K562 (cell line): ENCODE results near the gene PDE8A. TPM values are rescaled to one million over a fixed set of nuclear protein-coding genes. Genes with fewer than 3 reads are reported as not detected.

ENCODE experiments used
- ATAC-seq: fragments of 200-7000 bp; cut with Tn5 transposase; 3 replicates; pipeline ENCODE4 v1.9.1; 2020; ENCODE audit warnings: moderate library complexity
- BruUV-seq: library from RNA; stranded (reverse); fragments of 400-500 nt; replicated peaks from 2 replicates; lab custom pipeline; 2021; lab: Mats Ljungman, UMichigan
- CTCF ChIA-PET: fragments of 300-600 bp; formaldehyde crosslinking; extraction: SDS; loops from one replicate; lab custom pipeline; 2021; ENCODE audit warnings: low intra/inter-chr PET ratio; lab: Yijun Ruan, JAX
- POLR2A ChIA-PET: fragments of 300-600, 350-650 bp; sonication (Branson Sonifier 250); formaldehyde crosslinking; extraction: SDS; loops from one replicate; lab custom pipeline; 2021; ENCODE audit warnings: antibody characterized with exemption, inconsistent platforms; lab: Yijun Ruan, JAX
- DNase-seq, 4 experiments: peaks; one replicate each; pipeline versions ENCODE4 v3.0.0 to v3.0.0-alpha.2; 2011 to 2018; ENCODE audit warnings: low spot score in 3 of 4, mixed read lengths in 3 of 4; ENCODE audit errors: extremely low read depth in 1 of 4
- FAIRE-seq: peaks from 2 replicates; lab custom pipeline; 2011; peaks lifted over from hg19 to GRCh38; lab: Jason Lieb, UNC
- H2AFZ ChIP-seq: 2 replicates; pipeline ENCODE4 v1.6.0; 2011; ENCODE audit warnings: low read depth, low read length, control low read depth, inconsistent platforms
- H3K27ac ChIP-seq: fragments of 200-600 bp; 3 replicates; pipeline ENCODE4 v1.8.0; 2011; ENCODE audit warnings: low read depth, mild to moderate bottlenecking, control low read depth, inconsistent platforms, low read length, moderate library complexity, mixed read lengths; ENCODE audit errors: extremely low read depth
- H3K27me3 ChIP-seq, 2 experiments: fragments of 300-600 bp in 1 of 2; 2 replicates in 1 of 2; 3 replicates in 1 of 2; pipeline versions ENCODE4 v1.6.0 to v1.8.0; 2011; ENCODE audit warnings: inconsistent platforms in 2 of 2, low read length in 2 of 2, mild to moderate bottlenecking in 1 of 2, mixed read lengths in 1 of 2, moderate library complexity in 1 of 2; ENCODE audit not compliant: control insufficient read depth in 2 of 2, insufficient read depth in 2 of 2
- H3K36me3 ChIP-seq: fragments of 300-600 bp; 3 replicates; pipeline ENCODE4 v1.8.0; 2011; ENCODE audit warnings: mild to moderate bottlenecking, low read length, inconsistent platforms; ENCODE audit not compliant: control insufficient read depth, insufficient read depth
- H3K4me1 ChIP-seq, 2 experiments: fragments of 200-600 bp in 1 of 2; replicated peaks in 1 of 2; 2 replicates in 1 of 2; 3 replicates in 1 of 2; pipeline versions ENCODE4 v1.5.1 to v1.8.0; 2011; ENCODE audit warnings: inconsistent platforms in 2 of 2, low read length in 2 of 2, mild to moderate bottlenecking in 1 of 2, mixed read lengths in 1 of 2, moderate library complexity in 1 of 2; ENCODE audit not compliant: control insufficient read depth in 2 of 2, insufficient read depth in 2 of 2
- H3K4me2 ChIP-seq: 2 replicates; pipeline ENCODE4 v1.6.1; 2011; ENCODE audit warnings: low read length, control low read depth, inconsistent platforms, mixed read lengths; ENCODE audit not compliant: insufficient read depth
- H3K4me3 ChIP-seq: fragments of 200-600 bp; sonication (generic), shearing (Covaris generic); 2 replicates; pipeline ENCODE4 v1.5.1; 2016; ENCODE audit warnings: control low read depth, inconsistent platforms
- H3K79me2 ChIP-seq: fragments of 200-600 bp; 3 replicates; pipeline ENCODE4 v1.8.0; 2011; ENCODE audit warnings: low read length, inconsistent platforms; ENCODE audit not compliant: control insufficient read depth, insufficient read depth
- H3K9ac ChIP-seq, 2 experiments: 2 replicates each; pipeline versions ENCODE4 v1.6.0 to v1.6.1; 2011; ENCODE audit warnings: low read depth in 2 of 2, low read length in 2 of 2, control low read depth in 1 of 2, inconsistent platforms in 1 of 2, mild to moderate bottlenecking in 1 of 2, mixed read lengths in 1 of 2; ENCODE audit not compliant: insufficient read depth in 1 of 2
- H3K9me1 ChIP-seq: one replicate; pipeline ENCODE4 v1.6.0; 2011; ENCODE audit warnings: inconsistent platforms, mild to moderate bottlenecking, low read length, moderate library complexity; ENCODE audit not compliant: control insufficient read depth, insufficient read depth
- H3K9me3 ChIP-seq: replicated peaks from 2 replicates; pipeline ENCODE4 v1.5.1; 2011; ENCODE audit warnings: low read depth, low read length, inconsistent platforms; ENCODE audit not compliant: control insufficient read depth, insufficient read depth
- H4K20me1 ChIP-seq: replicated peaks from 2 replicates; pipeline ENCODE4 v1.6.1; 2011; ENCODE audit warnings: low read length, inconsistent platforms, mixed read lengths; ENCODE audit not compliant: control insufficient read depth, insufficient read depth
- CSDE1 ChIP-seq, 2 experiments: fragments of 450-650 bp; IDR thresholded peaks; 2 replicates each; pipeline ENCODE4 v1.6.1; 2016; ENCODE audit warnings: mild to moderate bottlenecking in 1 of 2
- CTCF ChIP-seq, 3 experiments: IDR thresholded peaks in 2 of 3; conservative IDR thresholded peaks in 1 of 3; 2 replicates each; pipeline ENCODE4 v1.5.1; 2011 to 2012; ENCODE audit warnings: low read length in 3 of 3, mild to moderate bottlenecking in 3 of 3, control low read depth in 2 of 3, improper control_type of control experiment in 1 of 3, inconsistent platforms in 1 of 3, low read depth in 1 of 3, mixed read lengths in 1 of 3, moderate library complexity in 1 of 3; ENCODE audit not compliant: insufficient read depth in 2 of 3
- ETV1 ChIP-seq: fragments of 450-650 bp; conservative IDR thresholded peaks from 2 replicates; pipeline ENCODE4 v1.6.1; 2016; ENCODE audit warnings: missing genetic modification characterization, control low read depth, low read depth, missing compliant biosample characterization
- GTF2F1 ChIP-seq: IDR thresholded peaks from 2 replicates; pipeline ENCODE4 v1.6.1; 2011; ENCODE audit warnings: low read depth, low read length, improper control_type of control experiment
- KLF13 ChIP-seq: fragments of 450-650 bp; IDR thresholded peaks from 2 replicates; pipeline ENCODE4 v1.6.1; 2016; ENCODE audit warnings: missing genetic modification characterization, low read depth, mild to moderate bottlenecking, missing compliant biosample characterization, moderate library complexity, borderline replicate concordance
- NFIX ChIP-seq: fragments of 250-450 bp; sonication (Bioruptor Pico); IDR thresholded peaks from 2 replicates; pipeline ENCODE4 v1.4.0; 2020; ENCODE audit warnings: low read depth, mild to moderate bottlenecking, moderate library complexity
- PHTF2 ChIP-seq: fragments of 250-450 bp; sonication (Bioruptor Pico); IDR thresholded peaks from 2 replicates; pipeline ENCODE4 v1.5.0; 2021; ENCODE audit warnings: mild to moderate bottlenecking
- RFX5 ChIP-seq: IDR thresholded peaks from 2 replicates; pipeline ENCODE4 v1.6.1; 2011; ENCODE audit warnings: low read depth, mild to moderate bottlenecking, improper control_type of control experiment, low read length
- TCF7L2 ChIP-seq: fragments of 150-350 bp; IDR thresholded peaks from 2 replicates; pipeline ENCODE4 v1.6.1; 2016; ENCODE audit warnings: low read depth, mild to moderate bottlenecking, low read length, moderate library complexity
- ZNF212 ChIP-seq: fragments of 450-650 bp; formaldehyde crosslinking; IDR thresholded peaks from 2 replicates; pipeline ENCODE4 v1.4.0; 2020; ENCODE audit warnings: mild to moderate bottlenecking
- ZNF318 ChIP-seq, 2 experiments: fragments of 450-650 bp; IDR thresholded peaks; 2 replicates each; pipeline ENCODE4 v1.6.1; 2016; ENCODE audit warnings: mild to moderate bottlenecking in 2 of 2, borderline replicate concordance in 1 of 2, low read depth in 1 of 2, moderate library complexity in 1 of 2
- WGBS: fragments of 100-300 bp; shearing (Covaris generic); methylation state at CpG from one replicate; pipeline ENCODE4 v1.1.6; 2016; ENCODE audit warnings: low coverage, mixed read lengths; ENCODE audit not compliant: insufficient coverage; ENCODE audit errors: missing lambda C conversion rate; 5-methylcytosine and 5-hydroxymethylcytosine counted together
- in situ Hi-C: fragments of 300-500 bp; cut with MboI; formaldehyde crosslinking; loops from 4 replicates; pipeline ENCODE4 v1.15.0; 2018; ENCODE audit warnings: inconsistent platforms, mixed read lengths
- intact Hi-C: fragments of 100-400 bp; cut with micrococcal nuclease; formaldehyde crosslinking; loops from 2 replicates; pipeline ENCODE4 v1.14.2; 2022
- polyA plus RNA-seq, 8 experiments: library from polyadenylated mRNA; depleted of rRNA in 4 of 8; stranded (reverse) in 5 of 8; unstranded in 3 of 8; fragments of >200 nt; fragmentation: Nextera tagmentation in 2 of 8; fragmentation: Illumina TruSeq in 1 of 8; extraction: Ambion mirVana in 2 of 8; extraction: Trizol in 1 of 8; gene quantifications; 2 replicates each; pipeline versions ENCODE4 v1.2.1 to v1.2.3, GENCODE V29; 2011 to 2014; ENCODE audit warnings: inconsistent platforms in 1 of 8, missing spikeins in 1 of 8
- total RNA-seq, 7 experiments: library from RNA; depleted of rRNA in 6 of 7; stranded (reverse); fragments of >200 nt in 6 of 7; fragmentation: Illumina TruSeq in 2 of 7; extraction: Trizol in 2 of 7; gene quantifications; 2 replicates each; pipeline versions ENCODE4 v1.2.1 to v1.2.3, GENCODE V29; 2011 to 2021; ENCODE audit warnings: low replicate concordance in 1 of 7

PDE8A gene
- total and polyA plus RNA-seq, 9 of the 15 experiments (the other 6 are each of a cell fraction or from before 2014, with no cell fraction given): 5.9 to 40.3 (median 19.8) TPM

- Histone ChIP-seq H2AFZ (no peak overlapping the region), H3K79me2 (peaks cover 81% of the 10 kb centered on the region), H3K4me2 (no peak overlapping the region), H3K36me3 (no peaks in the 10 kb centered on the region; the same call in 2 of the 3 replicates), H3K4me1 (peaks cover 20 to 24% of the 10 kb centered on the region in 2 experiments; a peak in 4 of 5 replicates), H4K20me1 (peaks cover 14% of the 10 kb centered on the region), H3K9me1 (no peaks in the 10 kb centered on the region), H3K4me3 (no peak overlapping the region), H3K27ac (no peak overlapping the region), H3K9ac (no peak overlapping the region), H3K9me3 (no peaks in the 10 kb centered on the region), H3K27me3 (no peaks in the 10 kb centered on the region)
- ChIA-PET CTCF (no interaction called here), POLR2A (interaction anchor here (0.6 kb wide), 1 partner anchor 40 kb away, joined by 3 read pairs; no protein-coding TSS in a partner anchor)
- BruUV-seq: no TSS peak
- intact Hi-C loops: loop anchor here (10.0 kb wide), 1 partner anchor 195 kb away; no protein-coding TSS in a partner anchor
- no peak for ATAC-seq
- DNase-seq: no peak
- WGBS: 76% methylated on average over 10 of the region's 15 CpGs
- FAIRE-seq: no peak
- in situ Hi-C loops: no loop called here
- no peak for TF ChIP-seq CTCF (IDR thresholded peaks at IDR 0.05 in 2 of 3, conservative IDR thresholded peaks at IDR 0.05 in 1 of 3; ENCODE audit: insufficient read depth in 2 of 3, low read depth in 1 of 3, low read length in 3 of 3)
- TF ChIP-seq KLF13: no peak
- no peak for TF ChIP-seq PHTF2
- TF ChIP-seq TCF7L2: no peak
- no peak for TF ChIP-seq GTF2F1
- TF ChIP-seq CSDE1 (IDR thresholded peaks at IDR 0.05): no peak
- no peak for TF ChIP-seq ETV1 (tag)
- TF ChIP-seq ZNF212 (CRISPR knock-in tag): no peak
- TF ChIP-seq NFIX (CRISPR knock-in tag): no peak
- TF ChIP-seq ZNF318 (IDR thresholded peaks at IDR 0.05; ENCODE audit: borderline replicate concordance in 1 of 2, low read depth in 1 of 2): no peak
- TF ChIP-seq RFX5: no peak
Measured at GRCh38 chr15:85019815-85020590, 38.3 kb downstream of the PDE8A start.
